Fibroblast of skin of scalp (primary cell): Measurements from ENCODE around the gene EGFR.
A peak's percentile ranks its signal among the peaks of the same experiment; 100 is the strongest.
"Not testable (repeated sequence)": the region's sequence is repeated elsewhere in the genome, so short reads cannot be mapped to it uniquely, and the experiment has no call there.

Experiments
- DNase-seq: peaks from one replicate; pipeline ENCODE4 v3.0.0-alpha.2; 2013

EGFR gene

DNA sequence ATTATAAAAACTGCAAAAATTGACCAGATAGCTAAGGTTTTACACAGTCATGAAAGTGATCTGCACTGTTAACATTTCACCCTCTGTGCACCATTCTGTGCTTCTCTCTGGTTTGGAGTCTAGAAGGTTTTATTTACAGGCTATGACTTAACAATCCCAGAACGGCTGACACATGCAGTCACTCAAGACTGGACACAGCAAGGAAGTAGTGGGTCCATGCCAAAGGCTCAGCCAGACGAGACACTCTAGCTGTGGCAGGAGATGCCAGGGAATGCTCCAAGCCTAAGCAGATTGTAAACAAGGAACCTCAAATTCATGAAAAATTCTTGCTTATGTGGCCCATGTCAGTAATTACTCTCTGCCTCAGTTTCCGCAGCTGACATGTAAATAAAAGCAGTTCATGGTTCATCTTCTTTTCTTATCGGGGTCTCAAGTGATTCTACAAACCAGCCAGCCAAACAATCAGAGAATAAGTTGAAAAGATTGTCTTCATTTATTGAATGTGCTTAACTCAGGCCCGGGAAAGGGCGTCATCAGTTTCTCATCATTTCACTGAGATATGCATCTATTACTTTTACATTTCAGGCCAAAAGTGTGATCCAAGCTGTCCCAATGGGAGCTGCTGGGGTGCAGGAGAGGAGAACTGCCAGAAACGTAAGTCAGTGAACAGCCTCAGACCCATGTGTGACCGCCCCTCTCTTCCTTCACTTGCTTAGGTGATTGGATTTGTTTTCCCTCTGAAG lies 132.1 kb downstream of the EGFR start:
- no peak for DNase-seq

DNA sequence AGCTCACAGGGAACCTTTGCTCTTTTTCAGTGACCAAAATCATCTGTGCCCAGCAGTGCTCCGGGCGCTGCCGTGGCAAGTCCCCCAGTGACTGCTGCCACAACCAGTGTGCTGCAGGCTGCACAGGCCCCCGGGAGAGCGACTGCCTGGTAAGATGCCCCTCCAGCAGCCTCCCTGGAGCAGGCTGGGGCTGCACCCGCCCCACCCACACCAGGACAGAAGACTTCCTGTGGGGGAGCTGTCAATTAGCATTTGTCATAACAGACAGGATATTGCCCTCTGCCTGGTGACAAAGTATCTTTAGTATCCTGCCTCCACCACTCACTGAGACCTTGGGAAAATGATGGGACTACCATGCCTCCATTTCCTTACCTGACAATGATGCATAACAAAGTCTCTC lies 133.7 kb downstream of the EGFR start:
- DNase-seq = no peak

GRCh38 chr7:55154096-55154495 lies 135.3 kb downstream of the EGFR start:
- DNase-seq = no peak

DNA sequence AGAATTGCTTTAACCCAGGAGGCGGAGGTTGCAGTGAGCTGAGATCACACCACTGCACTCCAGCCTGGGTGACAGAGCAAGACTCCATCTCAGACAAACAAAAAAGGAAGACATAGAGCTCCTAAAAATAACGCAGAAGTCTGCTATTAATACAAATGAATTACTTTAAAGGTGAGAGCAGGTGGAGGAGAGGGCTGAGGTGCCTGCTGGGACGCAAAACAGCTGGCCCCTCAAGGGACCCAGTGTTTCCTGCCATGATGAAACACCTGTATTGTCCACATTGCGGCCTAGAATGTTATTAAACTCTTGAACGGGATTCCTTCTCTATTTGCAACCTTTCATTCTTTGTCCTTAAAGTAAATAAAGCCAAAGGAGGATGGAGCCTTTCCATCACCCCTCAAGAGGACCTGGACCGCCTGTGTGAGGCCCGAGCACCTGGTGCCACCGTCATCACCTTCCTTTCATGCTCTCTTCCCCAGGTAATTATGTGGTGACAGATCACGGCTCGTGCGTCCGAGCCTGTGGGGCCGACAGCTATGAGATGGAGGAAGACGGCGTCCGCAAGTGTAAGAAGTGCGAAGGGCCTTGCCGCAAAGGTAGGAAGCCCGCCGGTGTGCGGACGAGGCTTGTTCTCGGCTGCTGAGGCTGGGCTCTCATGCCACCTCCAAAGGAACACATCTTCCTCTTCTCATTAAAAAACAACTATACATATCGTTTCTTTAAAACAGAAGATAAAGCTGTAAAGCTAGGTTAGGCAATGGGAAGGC lies 136.7 kb downstream of the EGFR start:
- DNase-seq = no peak

DNA sequence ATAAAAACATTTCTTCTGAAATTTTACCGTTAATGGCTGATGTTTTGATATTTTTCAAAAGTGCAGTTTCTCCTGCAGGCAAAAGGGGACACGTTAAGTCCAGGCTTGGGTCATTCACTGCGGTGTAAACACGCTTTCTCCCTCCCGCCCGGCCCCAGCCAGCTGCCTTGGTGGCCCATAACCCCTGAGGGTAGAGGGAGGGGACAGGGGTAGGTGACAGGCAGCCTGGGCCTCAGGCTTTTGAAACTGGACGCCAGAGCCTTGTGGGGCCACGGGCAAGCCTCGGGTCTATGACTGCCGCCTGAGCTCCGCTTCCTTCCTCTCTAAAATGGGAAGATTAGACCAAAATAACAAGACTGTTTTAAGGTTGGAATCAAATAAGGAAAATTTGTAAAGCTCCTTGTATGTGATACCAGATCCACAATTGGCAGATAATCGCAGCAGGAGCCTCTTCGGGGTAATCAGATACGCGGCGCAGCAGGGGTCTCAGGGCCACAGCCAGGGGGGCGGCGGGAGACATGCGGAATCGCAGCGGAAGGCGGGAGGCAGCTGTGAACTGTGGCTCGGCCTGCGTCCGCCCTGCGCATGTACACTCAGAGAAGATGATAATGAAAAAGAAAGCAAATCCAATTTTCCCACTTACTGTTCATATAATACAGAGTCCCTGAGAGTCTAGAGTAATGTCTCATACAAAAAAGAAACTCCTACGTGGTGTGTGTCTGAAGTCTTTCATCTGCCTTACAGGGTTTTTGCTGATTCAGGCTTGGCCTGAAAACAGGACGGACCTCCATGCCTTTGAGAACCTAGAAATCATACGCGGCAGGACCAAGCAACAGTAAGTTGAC lies 138.3 kb downstream of the EGFR start:
- DNase-seq = no peak

DNA sequence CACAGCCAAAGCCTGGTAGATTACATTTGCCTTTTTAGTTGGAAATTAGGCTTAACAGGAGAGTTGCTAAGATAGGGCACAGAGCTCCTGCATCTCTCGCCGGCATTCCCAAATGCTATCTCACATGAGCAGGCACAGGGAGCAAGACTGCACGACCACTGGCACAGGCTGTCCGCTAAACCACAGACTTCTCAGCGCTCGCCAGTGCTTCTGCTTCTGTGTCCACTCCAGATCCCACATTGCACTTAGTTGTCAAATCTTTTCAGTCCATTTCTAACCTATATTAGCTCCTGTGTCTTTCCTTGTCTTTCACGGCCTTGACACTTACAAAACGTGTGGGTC lies 138.9 kb downstream of the EGFR start:
- DNase-seq = no peak

DNA sequence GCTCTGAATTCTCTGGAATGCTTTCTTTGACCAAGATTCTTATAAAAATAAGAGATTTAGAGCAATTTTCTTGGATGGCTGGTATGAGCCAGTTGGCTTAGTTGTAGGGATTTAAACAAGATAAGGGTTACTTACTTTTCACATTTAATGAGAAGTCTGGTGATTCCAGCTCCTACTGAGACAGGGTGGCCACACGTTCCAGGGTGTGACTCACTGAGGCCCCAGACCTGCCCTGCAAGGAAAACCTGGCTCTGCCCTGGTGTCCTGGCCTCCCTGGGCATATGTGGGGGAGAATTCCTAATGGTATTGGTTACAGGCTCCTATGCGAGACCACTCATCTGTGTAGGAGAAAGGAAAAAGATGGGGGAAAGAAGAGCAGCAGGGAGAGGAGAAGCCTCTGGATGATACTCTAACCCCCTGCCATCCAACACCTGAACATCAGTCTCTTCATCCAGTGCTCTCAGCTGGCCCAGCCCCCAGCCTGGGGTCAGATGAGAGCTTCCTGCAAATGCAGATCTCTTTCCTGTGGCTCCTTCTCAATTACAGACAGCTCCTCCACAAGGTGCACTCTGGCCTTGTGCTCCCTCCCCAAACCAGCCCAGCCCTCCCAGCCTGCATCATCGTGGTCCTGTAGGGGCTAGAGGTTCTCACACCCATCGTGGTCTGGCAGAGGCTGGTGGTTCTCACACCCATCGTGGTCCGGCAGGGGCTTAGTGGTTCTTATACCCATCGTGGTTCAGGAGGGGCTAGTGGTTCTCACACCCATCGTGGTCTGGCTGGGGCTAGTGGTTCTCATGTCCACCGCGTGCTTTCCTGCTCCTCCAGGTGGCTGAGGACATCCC lies 139.9 kb downstream of the EGFR start:
- peak; percentile 36 for DNase-seq

GRCh38 chr7:55160539-55160938 lies 141.7 kb downstream of the EGFR start:
- DNase-seq = peak; percentile 60

DNA sequence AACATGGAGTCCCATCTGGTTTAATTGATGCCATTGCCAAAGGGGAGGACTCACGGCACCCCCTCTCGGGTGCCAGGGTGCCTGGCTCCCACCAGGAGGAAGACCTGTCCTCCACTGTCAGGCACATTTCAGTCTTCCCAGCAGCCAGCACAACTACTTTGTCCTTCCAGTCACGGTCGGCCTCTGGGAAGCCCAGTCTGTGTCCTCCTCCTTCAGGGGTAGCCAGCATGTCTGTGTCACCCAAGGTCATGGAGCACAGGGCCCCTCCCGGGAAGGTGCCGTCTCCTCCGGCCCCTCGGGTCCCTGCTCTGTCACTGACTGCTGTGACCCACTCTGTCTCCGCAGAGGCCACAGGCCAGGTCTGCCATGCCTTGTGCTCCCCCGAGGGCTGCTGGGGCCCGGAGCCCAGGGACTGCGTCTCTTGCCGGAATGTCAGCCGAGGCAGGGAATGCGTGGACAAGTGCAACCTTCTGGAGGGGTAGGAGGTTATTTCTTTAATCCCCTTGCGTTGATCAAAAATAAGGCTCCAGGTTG lies 142.4 kb downstream of the EGFR start:
- DNase-seq = no peak

- DNase-seq = no peak
Observed at GRCh38 chr7:55162476-55162875, 143.7 kb downstream of the EGFR start.

- DNase-seq = no peak
Observed at GRCh38 chr7:55163733-55164132, 144.9 kb downstream of the EGFR start.

DNA sequence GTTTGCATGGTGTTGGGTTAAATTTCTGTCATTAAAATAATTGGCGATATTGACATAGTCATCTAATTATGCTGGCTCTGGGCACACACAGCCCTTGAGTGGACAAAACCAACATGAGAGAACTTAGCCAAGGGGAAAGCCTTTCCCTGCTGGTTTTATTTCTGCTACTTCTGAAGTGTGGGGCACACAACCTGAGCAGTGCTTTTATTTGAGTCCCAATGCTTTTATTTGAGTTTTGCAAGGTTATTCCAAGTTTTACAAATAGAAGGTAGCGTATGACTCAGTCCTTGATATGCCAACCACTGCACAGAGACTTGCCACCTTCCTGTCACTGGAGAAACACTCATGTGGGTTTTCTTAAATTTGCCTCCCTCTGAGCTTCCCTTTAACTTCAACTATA lies 145.7 kb downstream of the EGFR start:
- DNase-seq = no peak

DNA sequence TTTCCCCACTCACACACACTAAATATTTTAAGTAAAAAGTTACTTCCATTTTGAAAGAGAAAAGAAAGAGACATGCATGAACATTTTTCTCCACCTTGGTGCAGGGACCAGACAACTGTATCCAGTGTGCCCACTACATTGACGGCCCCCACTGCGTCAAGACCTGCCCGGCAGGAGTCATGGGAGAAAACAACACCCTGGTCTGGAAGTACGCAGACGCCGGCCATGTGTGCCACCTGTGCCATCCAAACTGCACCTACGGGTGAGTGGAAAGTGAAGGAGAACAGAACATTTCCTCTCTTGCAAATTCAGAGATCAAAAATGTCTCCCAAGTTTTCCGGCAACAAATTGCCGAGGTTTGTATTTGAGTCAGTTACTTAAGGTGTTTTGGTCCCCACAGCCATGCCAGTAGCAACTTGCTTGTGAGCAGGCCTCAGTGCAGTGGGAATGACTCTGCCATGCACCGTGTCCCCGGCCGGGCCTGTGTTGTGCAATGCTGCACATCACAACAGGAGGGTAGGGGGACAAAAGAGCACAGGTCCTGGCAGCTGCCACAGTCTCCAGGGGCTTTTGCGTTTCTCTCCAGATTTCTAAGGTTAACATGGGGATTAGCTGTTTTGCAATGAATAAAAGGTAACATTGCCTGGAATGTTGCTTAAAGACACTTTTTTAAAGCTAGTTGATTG lies 146.5 kb downstream of the EGFR start:
- DNase-seq = no peak

- DNase-seq = not testable (repeated sequence)
Observed at GRCh38 chr7:55167296-55167695, 148.5 kb downstream of the EGFR start.

DNA sequence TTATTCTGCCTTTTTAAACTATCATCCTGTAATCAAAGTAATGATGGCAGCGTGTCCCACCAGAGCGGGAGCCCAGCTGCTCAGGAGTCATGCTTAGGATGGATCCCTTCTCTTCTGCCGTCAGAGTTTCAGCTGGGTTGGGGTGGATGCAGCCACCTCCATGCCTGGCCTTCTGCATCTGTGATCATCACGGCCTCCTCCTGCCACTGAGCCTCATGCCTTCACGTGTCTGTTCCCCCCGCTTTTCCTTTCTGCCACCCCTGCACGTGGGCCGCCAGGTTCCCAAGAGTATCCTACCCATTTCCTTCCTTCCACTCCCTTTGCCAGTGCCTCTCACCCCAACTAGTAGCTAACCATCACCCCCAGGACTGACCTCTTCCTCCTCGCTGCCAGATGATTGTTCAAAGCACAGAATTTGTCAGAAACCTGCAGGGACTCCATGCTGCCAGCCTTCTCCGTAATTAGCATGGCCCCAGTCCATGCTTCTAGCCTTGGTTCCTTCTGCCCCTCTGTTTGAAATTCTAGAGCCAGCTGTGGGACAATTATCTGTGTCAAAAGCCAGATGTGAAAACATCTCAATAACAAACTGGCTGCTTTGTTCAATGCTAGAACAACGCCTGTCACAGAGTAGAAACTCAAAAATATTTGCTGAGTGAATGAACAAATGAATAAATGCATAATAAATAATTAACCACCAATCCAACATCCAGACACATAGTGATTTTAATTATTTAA lies 151.7 kb downstream of the EGFR start:
- DNase-seq = no peak

GRCh38 chr7:55171157-55171556 lies 152.3 kb downstream of the EGFR start:
- no peak for DNase-seq

GRCh38 chr7:55172161-55172560 lies 153.3 kb downstream of the EGFR start:
- DNase-seq = no peak

DNA sequence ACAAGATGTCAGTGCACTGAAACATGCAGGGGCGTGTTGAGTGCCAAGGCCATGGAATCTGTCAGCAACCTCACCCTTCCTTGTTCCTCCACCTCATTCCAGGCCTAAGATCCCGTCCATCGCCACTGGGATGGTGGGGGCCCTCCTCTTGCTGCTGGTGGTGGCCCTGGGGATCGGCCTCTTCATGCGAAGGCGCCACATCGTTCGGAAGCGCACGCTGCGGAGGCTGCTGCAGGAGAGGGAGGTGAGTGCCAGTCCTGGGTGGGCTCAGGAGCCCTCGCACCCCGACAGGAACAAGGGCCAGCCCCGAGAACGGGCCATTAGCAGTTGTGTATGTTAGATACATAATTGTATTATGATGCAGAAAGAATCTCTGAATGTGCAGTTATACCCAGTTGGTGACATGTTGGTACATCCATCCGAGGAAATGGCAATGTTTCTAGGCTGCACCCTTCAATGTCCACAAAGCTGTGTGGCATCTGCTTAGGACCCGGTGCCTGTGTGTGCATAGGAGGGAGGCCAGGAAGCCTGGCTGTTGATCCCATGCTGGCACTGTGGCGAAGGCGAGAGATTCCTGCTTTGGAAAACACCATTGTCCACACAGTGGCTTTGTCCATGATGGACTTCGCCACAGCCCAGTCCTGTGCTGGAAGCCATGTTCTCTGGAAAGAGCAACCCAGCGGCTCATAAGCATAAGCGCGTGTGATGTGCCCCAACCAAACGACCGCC lies 154.2 kb downstream of the EGFR start:
- DNase-seq = no peak

- no peak for DNase-seq
Observed at GRCh38 chr7:55173671-55174070, 154.9 kb downstream of the EGFR start.

DNA sequence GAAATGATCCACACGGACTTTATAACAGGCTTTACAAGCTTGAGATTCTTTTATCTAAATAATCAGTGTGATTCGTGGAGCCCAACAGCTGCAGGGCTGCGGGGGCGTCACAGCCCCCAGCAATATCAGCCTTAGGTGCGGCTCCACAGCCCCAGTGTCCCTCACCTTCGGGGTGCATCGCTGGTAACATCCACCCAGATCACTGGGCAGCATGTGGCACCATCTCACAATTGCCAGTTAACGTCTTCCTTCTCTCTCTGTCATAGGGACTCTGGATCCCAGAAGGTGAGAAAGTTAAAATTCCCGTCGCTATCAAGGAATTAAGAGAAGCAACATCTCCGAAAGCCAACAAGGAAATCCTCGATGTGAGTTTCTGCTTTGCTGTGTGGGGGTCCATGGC lies 155.6 kb downstream of the EGFR start:
- no peak for DNase-seq
